ENCODE data around the gene SLC25A33.

Gene SLC25A33

DNA sequence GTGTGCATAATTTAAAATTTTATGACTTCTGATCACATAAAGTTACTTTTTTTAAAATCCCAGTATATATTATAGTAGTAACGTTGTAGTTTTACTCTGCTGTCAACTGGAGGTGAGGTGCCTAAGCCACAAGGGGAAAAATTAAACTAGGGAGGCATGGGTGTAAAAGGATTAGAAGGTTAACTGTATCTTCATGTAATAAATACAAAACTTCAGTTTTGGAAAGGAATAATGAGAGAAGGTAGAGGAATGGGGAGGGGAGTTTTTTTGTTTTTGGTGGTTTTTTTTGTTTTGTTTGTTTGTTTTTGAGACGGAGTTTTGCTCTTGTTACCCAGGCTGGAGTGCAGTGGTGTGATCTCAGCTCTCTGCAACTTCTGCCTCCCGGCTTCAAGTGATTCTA, 5.7 kb downstream of the SLC25A33 start:
- DNase-seq (ENCODE audit: extremely low read depth, low read depth): no peak
- TF ChIP-seq, protein P1, sequence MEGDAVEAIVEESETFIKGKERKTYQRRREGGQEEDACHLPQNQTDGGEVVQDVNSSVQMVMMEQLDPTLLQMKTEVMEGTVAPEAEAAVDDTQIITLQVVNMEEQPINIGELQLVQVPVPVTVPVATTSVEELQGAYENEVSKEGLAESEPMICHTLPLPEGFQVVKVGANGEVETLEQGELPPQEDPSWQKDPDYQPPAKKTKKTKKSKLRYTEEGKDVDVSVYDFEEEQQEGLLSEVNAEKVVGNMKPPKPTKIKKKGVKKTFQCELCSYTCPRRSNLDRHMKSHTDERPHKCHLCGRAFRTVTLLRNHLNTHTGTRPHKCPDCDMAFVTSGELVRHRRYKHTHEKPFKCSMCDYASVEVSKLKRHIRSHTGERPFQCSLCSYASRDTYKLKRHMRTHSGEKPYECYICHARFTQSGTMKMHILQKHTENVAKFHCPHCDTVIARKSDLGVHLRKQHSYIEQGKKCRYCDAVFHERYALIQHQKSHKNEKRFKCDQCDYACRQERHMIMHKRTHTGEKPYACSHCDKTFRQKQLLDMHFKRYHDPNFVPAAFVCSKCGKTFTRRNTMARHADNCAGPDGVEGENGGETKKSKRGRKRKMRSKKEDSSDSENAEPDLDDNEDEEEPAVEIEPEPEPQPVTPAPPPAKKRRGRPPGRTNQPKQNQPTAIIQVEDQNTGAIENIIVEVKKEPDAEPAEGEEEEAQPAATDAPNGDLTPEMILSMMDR (IDR thresholded peaks at IDR 0.05; ENCODE audit: low read depth, low read length): no peak

DNA sequence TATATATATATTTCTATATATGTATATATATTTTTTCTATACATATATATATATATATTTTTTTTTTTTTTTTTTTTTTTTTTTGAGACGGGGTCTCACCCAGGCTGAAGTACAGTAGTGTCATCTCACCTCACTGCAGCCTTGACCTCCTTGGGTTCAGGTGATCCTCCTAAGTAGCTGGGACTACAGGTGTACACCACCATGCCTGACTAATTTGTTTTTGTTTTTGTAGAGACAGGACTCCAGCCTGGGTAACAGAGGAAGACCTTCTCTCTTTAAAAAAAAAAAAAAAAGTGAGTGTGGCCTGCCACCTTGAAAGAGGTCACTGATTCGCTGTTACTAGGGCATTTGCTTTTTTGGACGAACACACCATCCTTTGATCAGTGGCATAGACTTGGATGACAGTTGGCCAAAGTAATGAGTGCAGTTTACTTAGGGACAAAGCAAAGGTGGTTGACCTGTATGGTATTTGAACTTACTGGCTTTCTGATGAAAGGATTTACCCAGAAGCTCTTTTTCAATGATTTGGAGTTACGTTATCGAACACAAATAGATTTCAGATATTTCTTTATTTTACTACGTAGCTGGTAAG, 10.8 kb downstream of the SLC25A33 start:
- no peak for DNase-seq (ENCODE audit: extremely low read depth, low read depth)
- TF ChIP-seq, protein P1 (IDR thresholded peaks at IDR 0.05; ENCODE audit: low read depth, low read length): no peak

DNA sequence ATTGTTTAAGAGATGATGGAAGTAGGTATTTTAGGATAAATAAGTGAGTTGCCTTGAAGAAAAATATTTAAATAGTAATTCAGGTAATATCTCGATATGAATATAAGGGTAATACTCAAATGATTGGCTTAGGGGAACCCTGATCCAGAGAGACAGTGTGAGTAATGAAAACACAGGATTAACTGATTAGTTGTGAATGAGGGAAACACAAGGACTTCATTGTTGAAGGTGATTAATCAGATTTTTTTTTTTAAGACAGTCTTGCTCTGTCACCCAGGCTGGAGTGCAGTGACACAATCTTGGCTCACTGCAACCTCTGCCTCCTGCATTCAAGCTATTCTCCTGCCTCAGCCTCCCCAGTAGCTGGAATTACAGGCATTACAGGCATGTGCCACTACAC, 12.7 kb downstream of the SLC25A33 start:
- DNase-seq (ENCODE audit: extremely low read depth, low read depth): no peak
- TF ChIP-seq, protein P1 (IDR thresholded peaks at IDR 0.05; ENCODE audit: low read depth, low read length): no peak

DNA sequence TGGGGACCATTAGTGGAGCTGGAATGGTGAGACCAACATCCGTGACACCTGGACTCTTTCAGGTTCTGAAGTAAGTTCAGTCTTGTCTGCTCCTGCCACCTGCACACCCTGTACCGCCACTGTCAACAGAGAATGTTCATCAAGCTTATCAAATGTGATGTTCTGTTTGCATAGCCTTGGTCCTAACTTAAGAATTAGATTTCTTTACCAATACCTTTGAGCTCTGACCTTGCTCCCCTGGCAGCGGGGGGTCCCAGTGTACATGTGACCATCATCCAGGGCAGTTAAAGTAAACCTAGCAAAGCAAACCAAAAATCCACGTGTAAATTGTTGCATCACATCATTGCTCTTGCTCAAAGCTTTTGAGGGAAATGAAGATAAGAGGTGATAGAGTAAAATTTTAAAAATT, 14.5 kb downstream of the SLC25A33 start:
- no peak for DNase-seq (ENCODE audit: extremely low read depth, low read depth)

DNA sequence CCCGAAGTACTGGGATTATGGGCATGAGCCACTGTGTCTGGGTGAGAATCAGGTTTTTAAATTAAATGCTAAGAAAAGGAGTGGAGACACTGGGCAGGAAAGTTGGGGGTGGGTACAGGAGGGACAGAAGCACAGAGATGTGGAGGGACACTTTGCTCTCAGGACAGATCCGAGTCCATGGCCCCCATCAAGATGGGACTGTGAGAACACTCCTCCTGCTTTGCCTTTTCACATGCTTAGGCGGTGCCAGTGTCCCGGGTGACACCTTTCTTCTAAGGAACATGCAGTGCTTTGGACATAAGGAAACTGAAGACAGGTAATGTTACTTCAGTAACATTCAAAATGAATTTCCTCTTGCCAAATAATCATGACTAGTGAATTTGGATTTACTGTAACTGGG, 16.7 kb downstream of the SLC25A33 start:
- TF ChIP-seq, protein P1 (IDR thresholded peaks at IDR 0.05; ENCODE audit: low read depth, low read length): no peak
- no peak for DNase-seq (ENCODE audit: extremely low read depth, low read depth)

More for the DNA sequence above, 14.5 kb downstream of the SLC25A33 start:
- TF ChIP-seq, protein P1 (IDR thresholded peaks at IDR 0.05; ENCODE audit: low read depth, low read length): no peak

DNA sequence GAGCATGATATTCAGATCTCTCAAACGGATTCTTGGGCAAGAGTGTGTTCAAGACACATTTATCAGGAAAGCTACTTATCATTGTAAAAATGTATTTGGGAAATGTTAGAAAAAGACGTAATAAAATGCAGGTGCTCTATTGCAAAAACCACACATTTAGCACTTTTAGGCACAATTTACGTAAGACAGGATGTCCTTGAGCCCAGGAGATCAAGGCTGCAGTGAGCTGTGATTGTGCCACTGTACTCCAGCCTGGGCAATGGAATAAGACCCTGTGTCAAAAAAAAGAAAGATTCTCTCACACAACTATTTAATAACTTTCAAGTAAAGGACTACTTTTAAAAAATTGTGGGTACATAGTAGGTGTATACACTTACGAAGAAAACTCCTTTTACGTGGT, 18.4 kb downstream of the SLC25A33 start:
- DNase-seq (ENCODE audit: extremely low read depth, low read depth): no peak
- TF ChIP-seq, protein P1 (IDR thresholded peaks at IDR 0.05; ENCODE audit: low read depth, low read length): no peak

DNA sequence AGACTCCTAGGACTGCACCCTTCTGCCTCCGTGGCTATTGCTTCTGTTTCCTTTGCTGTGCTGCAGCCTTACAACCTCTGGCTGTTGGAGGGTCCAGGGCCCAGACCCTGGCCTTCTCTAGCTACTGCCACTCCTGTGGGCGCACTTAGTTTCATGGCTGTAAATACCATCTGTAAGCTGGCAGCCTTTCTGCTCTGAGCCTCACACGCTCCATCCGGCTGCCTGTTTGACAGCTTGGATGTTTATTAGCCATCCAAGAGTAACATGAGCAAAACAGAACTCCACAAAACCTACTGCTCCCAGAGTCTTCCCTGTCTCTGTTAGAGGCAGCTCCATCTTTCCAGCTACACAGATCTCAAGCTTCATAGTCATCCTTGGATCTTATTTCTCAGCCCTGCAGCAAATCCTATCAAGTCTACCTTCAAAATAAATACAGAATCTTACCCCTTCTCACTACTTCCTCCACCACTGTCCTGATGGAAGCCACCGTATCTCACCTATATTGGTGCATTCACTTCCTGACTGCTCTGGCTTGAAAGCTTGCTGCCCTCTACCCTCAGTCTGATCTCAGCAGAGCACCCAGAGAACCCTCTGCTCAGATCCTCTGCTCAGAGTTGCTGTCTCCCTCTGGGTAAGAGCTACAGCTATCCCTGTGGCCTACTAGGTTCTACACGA, 19.1 kb downstream of the SLC25A33 start:
- DNase-seq (ENCODE audit: extremely low read depth, low read depth): no peak
- TF ChIP-seq, protein P1 (IDR thresholded peaks at IDR 0.05; ENCODE audit: low read depth, low read length): no peak
